Tibial nerve (tissue), 4 donors: Measurements from ENCODE around the gene DPP4. TPM values are rescaled to one million over a fixed set of nuclear protein-coding genes. Genes with fewer than 3 reads are reported as not detected.

Experiments used
- DNase-seq, 2 donors: peaks; one replicate each; pipeline ENCODE4 v3.0.0-alpha.2; 2019; ENCODE audit warnings: low spot score in 2 of 2
- H3K27ac ChIP-seq, 4 donors: fragments of 200-600 bp; sonication (generic) in 3 of 4; one replicate each; pipeline ENCODE4 v1.5.1; 2017 to 2019; ENCODE audit warnings: mild to moderate bottlenecking in 1 of 4
- H3K27me3 ChIP-seq, 2 donors: fragments of 200-600 bp; sonication (generic) in 1 of 2; one replicate each; pipeline versions ENCODE4 v1.5.1 to v1.6.0; 2017 to 2019
- H3K36me3 ChIP-seq, 3 donors: fragments of 200-600 bp; sonication (generic); one replicate each; pipeline ENCODE4 v1.5.1; 2018 to 2019
- H3K4me1 ChIP-seq, 4 donors: fragments of 200-600 bp; sonication (generic) in 3 of 4; one replicate each; pipeline ENCODE4 v1.5.1; 2017 to 2019
- H3K4me3 ChIP-seq, 4 donors: fragments of 200-600 bp; sonication (generic) in 3 of 4; one replicate each; pipeline ENCODE4 v1.5.1; 2017 to 2019; ENCODE audit warnings: mild to moderate bottlenecking in 1 of 4, moderate library complexity in 1 of 4
- H3K9me3 ChIP-seq, 4 donors: fragments of 200-600 bp; sonication (generic) in 3 of 4; one replicate each; pipeline ENCODE4 v1.5.1; 2017 to 2019
- CTCF ChIP-seq, 5 experiments: fragments of 200-600 bp in 3 of 5; fragments of 450-650 bp in 2 of 5; sonication (generic) in 3 of 5; IDR thresholded peaks; one replicate each; pipeline ENCODE4 v1.5.1; 2016 to 2019; ENCODE audit warnings: antibody characterized with exemption in 5 of 5, mild to moderate bottlenecking in 3 of 5, moderate library complexity in 2 of 5
- EP300 ChIP-seq, 2 donors: sonication (generic); formaldehyde crosslinking; IDR thresholded peaks; one replicate each; pipeline ENCODE4 v1.6.1; 2017; ENCODE audit warnings: antibody characterized with exemption in 2 of 2, mild to moderate bottlenecking in 1 of 2
- POLR2A ChIP-seq, 2 donors: fragments of 450-650 bp; IDR thresholded peaks; one replicate each; pipeline ENCODE4 v1.6.1; 2017; ENCODE audit warnings: antibody characterized with exemption in 2 of 2, mild to moderate bottlenecking in 2 of 2, moderate library complexity in 2 of 2
- WGBS, 2 donors: methylation state at CpG; one replicate each; pipeline ENCODE4 v1.1.5; 2018; 5-methylcytosine and 5-hydroxymethylcytosine counted together
- total RNA-seq, 4 donors: library from RNA; depleted of rRNA; stranded (reverse); fragments of >200 nt; gene quantifications; one replicate each; pipeline ENCODE4 v1.1.0, GENCODE V29; 2016

DPP4 gene
- total RNA-seq, 4 donors from 2014 or later, result 5.2 to 22.8 (median 17.3) TPM

- TF ChIP-seq POLR2A (IDR thresholded peaks at IDR 0.05), result no peak
- no peak for TF ChIP-seq CTCF (IDR thresholded peaks at IDR 0.05)
- TF ChIP-seq EP300 (IDR thresholded peaks at IDR 0.05), result no peak
- peaks cover 0 to 3% (median 0%) of the 10 kb centered on the region in 4 donors for H3K4me1 ChIP-seq
- H3K4me3 ChIP-seq, result no peak overlapping the region
- 92 to 94% methylated on average over 3 of the region's 3 CpGs for WGBS, 2 donors
- H3K27me3 ChIP-seq, result no peaks in the 10 kb centered on the region
- DNase-seq, result no peak
- H3K9me3 ChIP-seq, result no peaks in the 10 kb centered on the region
- H3K36me3 ChIP-seq, result no peaks in the 10 kb centered on the region
- H3K27ac ChIP-seq, result no peak overlapping the region
Observed at GRCh38 chr2:162063899-162064298, 10.1 kb downstream of the DPP4 start.

- H3K4me1 ChIP-seq, result peaks cover 0 to 3% (median 0%) of the 10 kb centered on the region in 4 donors
- 79 to 84% methylated on average over 2 of the region's 2 CpGs for WGBS, 2 donors
- no peak overlapping the region for H3K4me3 ChIP-seq
- no peak overlapping the region for H3K27ac ChIP-seq
- DNase-seq, result no peak
- no peaks in the 10 kb centered on the region for H3K36me3 ChIP-seq
- H3K9me3 ChIP-seq, result no peaks in the 10 kb centered on the region
- TF ChIP-seq CTCF (IDR thresholded peaks at IDR 0.05), result no peak
- TF ChIP-seq POLR2A (IDR thresholded peaks at IDR 0.05), result no peak
- TF ChIP-seq EP300 (IDR thresholded peaks at IDR 0.05), result no peak
- H3K27me3 ChIP-seq, result no peaks in the 10 kb centered on the region
Observed at GRCh38 chr2:162063281-162063680, 10.7 kb downstream of the DPP4 start.

- no peaks in the 10 kb centered on the region for H3K27me3 ChIP-seq
- no peak overlapping the region for H3K27ac ChIP-seq
- no peak overlapping the region for H3K4me3 ChIP-seq
- WGBS, 2 donors, result 95 to 100% methylated on average over 2 of the region's 2 CpGs
- no peaks in the 10 kb centered on the region for H3K36me3 ChIP-seq
- TF ChIP-seq POLR2A (IDR thresholded peaks at IDR 0.05), result no peak
- TF ChIP-seq CTCF (IDR thresholded peaks at IDR 0.05), result no peak
- no peak for TF ChIP-seq EP300 (IDR thresholded peaks at IDR 0.05)
- no peak for DNase-seq
- H3K4me1 ChIP-seq, result peaks cover 0 to 3% (median 0%) of the 10 kb centered on the region in 4 donors
- peaks cover 0 to under 1% (median 0%) of the 10 kb centered on the region in 4 donors for H3K9me3 ChIP-seq
Observed at GRCh38 chr2:162062559-162062958, 11.5 kb downstream of the DPP4 start.

GRCh38 chr2:162061021-162061420 is 13.0 kb downstream of the DPP4 start:
- Histone ChIP-seq H3K27me3 (no peaks in the 10 kb centered on the region), H3K4me1 (peaks cover 0 to 3% (median 0%) of the 10 kb centered on the region in 4 donors), H3K4me3 (no peak overlapping the region), H3K9me3 (peaks cover 0 to 12% (median 3%) of the 10 kb centered on the region in 4 donors), H3K27ac (no peak overlapping the region), H3K36me3 (no peaks in the 10 kb centered on the region)
- no peak for DNase-seq
- TF ChIP-seq EP300 (IDR thresholded peaks at IDR 0.05) (no peak), POLR2A (IDR thresholded peaks at IDR 0.05) (no peak), CTCF (IDR thresholded peaks at IDR 0.05) (no peak)
- WGBS, 2 donors, result 94 to 95% methylated on average over 2 of the region's 2 CpGs

- H3K4me1 ChIP-seq, result peaks cover 0 to 3% (median 0%) of the 10 kb centered on the region in 4 donors
- DNase-seq, result no peak
- TF ChIP-seq EP300 (IDR thresholded peaks at IDR 0.05), result no peak
- TF ChIP-seq POLR2A (IDR thresholded peaks at IDR 0.05), result no peak
- no peak for TF ChIP-seq CTCF (IDR thresholded peaks at IDR 0.05)
- H3K27me3 ChIP-seq, result no peaks in the 10 kb centered on the region
- WGBS, 2 donors, result 66 to 79% methylated on average over 2 of the region's 2 CpGs
- no peak overlapping the region for H3K27ac ChIP-seq
- peaks cover 0 to 12% (median 3%) of the 10 kb centered on the region in 4 donors for H3K9me3 ChIP-seq
- no peaks in the 10 kb centered on the region for H3K36me3 ChIP-seq
- no peak overlapping the region for H3K4me3 ChIP-seq
Observed at GRCh38 chr2:162060532-162060931, 13.5 kb downstream of the DPP4 start.
